ENCODE data around the gene JAKMIP1. TPM values are rescaled to one million over a fixed set of nuclear protein-coding genes. Genes with fewer than 3 reads are reported as not detected.
"Not testable (repeated sequence)": the region's sequence is repeated elsewhere in the genome, so short reads cannot be mapped to it uniquely, and the experiment has no call there.

Gene JAKMIP1
- total RNA-seq, 8 experiments from 2014 or later, result 1.0 to 10.8 (median 7.6) TPM; not detected in 3

- Histone ChIP-seq H3K4me3 (no peak overlapping the region), H3K27ac (no peak overlapping the region), H3K4me1 (replicated peaks in 1 of 2) (no peaks in the 10 kb centered on the region)
- in situ Hi-C loops (cut with MboI; ENCODE audit: low pct_unique_long_range_greater_than_20kb in 2 of 9, low sequenced_read_pairs in 9 of 9, unreplicated experiment in 9 of 9), result no loop called here
- ATAC-seq (replicated peaks in 6 of 8), result no peak
- 0 to 100% (median 54%) methylated on average over 1 to 4 of the region's 5 CpGs; no CpG with 5 or more reads in 3 of the 10 experiments for WGBS, 10 experiments
Measured at GRCh38 chr4:6012200-6012599, 188.1 kb downstream of the JAKMIP1 start.

DNA sequence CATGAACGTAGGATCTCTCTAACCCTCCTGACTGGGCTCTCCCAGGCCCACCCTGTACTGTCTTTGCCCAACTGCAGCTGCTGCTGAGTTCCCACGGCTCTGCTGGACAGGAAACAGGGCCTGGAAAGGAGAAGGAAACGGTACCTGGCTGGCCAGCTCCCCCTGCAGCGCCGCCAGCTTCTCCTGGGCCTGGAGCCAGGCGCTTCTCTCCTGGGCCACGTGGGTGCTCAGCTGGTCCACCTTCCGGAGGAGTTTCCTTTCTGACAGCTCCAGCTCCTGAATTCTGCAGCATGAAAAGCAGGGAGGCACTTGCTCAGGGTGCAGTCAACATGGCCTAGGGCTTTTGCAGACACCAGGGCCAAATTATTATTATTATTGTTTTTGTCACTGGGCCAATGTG, 188.7 kb downstream of the JAKMIP1 start:
- no peaks in the 10 kb centered on the region for H3K4me1 ChIP-seq (replicated peaks in 1 of 2)
- in situ Hi-C loops (cut with MboI; ENCODE audit: low pct_unique_long_range_greater_than_20kb in 2 of 9, low sequenced_read_pairs in 9 of 9, unreplicated experiment in 9 of 9), result no loop called here
- peak in 4 of 8 experiments; percentile 16 to 76 (median 46) for ATAC-seq (replicated peaks in 6 of 8)
- H3K4me3 ChIP-seq, result no peak overlapping the region
- WGBS, 10 experiments, result 0 to 71% (median 51%) methylated on average over 1 to 5 of the region's 8 CpGs; no CpG with 5 or more reads in 7 of the 10 experiments
- no peak overlapping the region for H3K27ac ChIP-seq

DNA sequence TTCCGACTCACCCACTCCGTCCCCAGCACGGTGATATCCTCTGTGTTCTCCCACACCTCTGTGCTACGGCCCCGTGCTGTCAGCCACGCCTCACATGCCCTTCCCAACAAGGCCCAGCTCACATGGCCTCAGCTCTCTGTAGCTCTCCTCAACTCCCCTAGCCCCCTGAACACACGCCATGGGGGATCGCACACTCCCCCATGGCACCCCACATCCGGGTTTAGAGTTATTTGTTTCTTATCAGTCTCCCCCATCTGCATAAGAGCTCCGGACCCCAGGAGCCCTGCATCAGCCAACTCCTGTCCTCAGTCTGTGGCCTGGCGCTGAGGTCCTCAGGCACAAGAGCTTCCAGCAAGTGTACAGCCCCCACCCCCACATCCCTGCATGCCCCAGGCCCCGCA, 189.1 kb downstream of the JAKMIP1 start:
- no peak for ATAC-seq (replicated peaks in 6 of 8)
- in situ Hi-C loops (cut with MboI; ENCODE audit: low pct_unique_long_range_greater_than_20kb in 2 of 9, low sequenced_read_pairs in 9 of 9, unreplicated experiment in 9 of 9), result no loop called here
- Histone ChIP-seq H3K4me3 (no peak overlapping the region), H3K27ac (no peak overlapping the region), H3K4me1 (replicated peaks in 1 of 2) (no peaks in the 10 kb centered on the region)
- 60 to 100% (median 100%) methylated on average over 1 of the region's 12 CpGs; no CpG with 5 or more reads in 7 of the 10 experiments for WGBS, 10 experiments

DNA sequence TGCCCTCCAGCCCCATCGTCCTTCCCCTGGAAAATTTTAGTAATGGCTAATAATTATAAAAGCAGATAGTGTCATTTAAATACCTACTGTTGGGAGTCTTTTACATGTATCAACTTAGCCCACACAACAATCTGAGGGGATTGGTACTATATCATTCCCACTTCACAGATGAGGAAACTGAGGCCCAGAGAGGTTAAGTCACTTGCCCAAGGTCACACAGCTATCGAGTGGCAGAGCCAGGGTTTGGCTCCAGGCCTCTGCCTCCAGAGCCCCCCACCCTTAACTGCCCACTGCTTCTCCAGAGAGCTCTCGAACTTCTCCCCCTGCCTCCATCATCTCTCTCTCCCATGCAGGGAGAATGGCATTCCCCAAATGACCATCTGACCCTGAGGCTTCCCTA, 189.6 kb downstream of the JAKMIP1 start:
- 29 to 80% (median 63%) methylated on average over 1 to 2 of the region's 3 CpGs; no CpG with 5 or more reads in 4 of the 10 experiments for WGBS, 10 experiments

DNA sequence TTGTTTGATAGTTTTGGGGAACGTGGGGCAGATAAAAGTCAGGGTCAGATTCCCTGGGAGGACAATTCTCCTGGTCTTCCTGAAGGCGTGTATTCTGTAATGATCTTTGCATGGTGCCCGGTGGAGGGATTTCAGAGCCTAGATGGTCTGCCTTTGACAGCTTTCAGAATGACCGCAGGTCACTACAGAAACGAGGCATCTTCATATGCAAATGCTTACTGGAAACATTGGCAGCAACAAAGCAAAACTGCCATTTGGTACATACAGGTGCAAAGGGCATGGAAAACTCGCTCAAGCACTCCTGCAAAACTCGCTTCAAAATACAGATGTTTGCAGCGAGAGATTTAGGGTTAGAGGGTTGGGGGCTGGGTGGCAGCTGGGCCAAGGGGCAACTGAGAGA, 190.9 kb downstream of the JAKMIP1 start:
- ATAC-seq (replicated peaks in 6 of 8), result no peak
- H3K4me1 ChIP-seq (replicated peaks in 1 of 2), result no peaks in the 10 kb centered on the region

More for the DNA sequence above, 189.6 kb downstream of the JAKMIP1 start:
- ATAC-seq (replicated peaks in 6 of 8), result no peak
- H3K27ac ChIP-seq, result no peak overlapping the region
- no peak overlapping the region for H3K4me3 ChIP-seq
- in situ Hi-C loops (cut with MboI; ENCODE audit: low pct_unique_long_range_greater_than_20kb in 2 of 9, low sequenced_read_pairs in 9 of 9, unreplicated experiment in 9 of 9), result no loop called here
- H3K4me1 ChIP-seq (replicated peaks in 1 of 2), result no peaks in the 10 kb centered on the region

GRCh38 chr4:6008766-6009385, 191.5 kb downstream of the JAKMIP1 start:
- no peaks in the 10 kb centered on the region for H3K4me1 ChIP-seq (replicated peaks in 1 of 2)
- ATAC-seq (replicated peaks in 6 of 8), result no peak
- in situ Hi-C loops (cut with MboI; ENCODE audit: low pct_unique_long_range_greater_than_20kb in 2 of 9, low sequenced_read_pairs in 9 of 9, unreplicated experiment in 9 of 9), result no loop called here
- no peak overlapping the region for H3K27ac ChIP-seq
- H3K4me3 ChIP-seq, result no peak overlapping the region
- WGBS, 10 experiments, result 0 to 80% (median 57%) methylated on average over 1 to 14 of the region's 19 CpGs; no CpG with 5 or more reads in 1 of the 10 experiments

More for the DNA sequence above, 190.9 kb downstream of the JAKMIP1 start:
- H3K27ac ChIP-seq, result no peak overlapping the region
- 4 to 100% (median 17%) methylated on average over 1 to 7 of the region's 8 CpGs; no CpG with 5 or more reads in 2 of the 10 experiments for WGBS, 10 experiments
- in situ Hi-C loops (cut with MboI; ENCODE audit: low pct_unique_long_range_greater_than_20kb in 2 of 9, low sequenced_read_pairs in 9 of 9, unreplicated experiment in 9 of 9), result no loop called here
- H3K4me3 ChIP-seq, result no peak overlapping the region

- in situ Hi-C loops (cut with MboI; ENCODE audit: low pct_unique_long_range_greater_than_20kb in 2 of 9, low sequenced_read_pairs in 9 of 9, unreplicated experiment in 9 of 9), result no loop called here
- no peak overlapping the region for H3K4me3 ChIP-seq
- ATAC-seq (replicated peaks in 6 of 8), result peak in 2 of 8 experiments; percentile 25 to 43
- no peak overlapping the region for H3K27ac ChIP-seq
- WGBS, 10 experiments, result 0 to 86% (median 21%) methylated on average over 1 to 15 of the region's 54 CpGs; no CpG with 5 or more reads in 4 of the 10 experiments
- no peaks in the 10 kb centered on the region for H3K4me1 ChIP-seq (replicated peaks in 1 of 2)
Measured at GRCh38 chr4:6008092-6008551, 192.2 kb downstream of the JAKMIP1 start.

- in situ Hi-C loops (cut with MboI; ENCODE audit: low pct_unique_long_range_greater_than_20kb in 2 of 9, low sequenced_read_pairs in 9 of 9, unreplicated experiment in 9 of 9), result no loop called here
- no peak for ATAC-seq (replicated peaks in 6 of 8)
- H3K27ac ChIP-seq, result no peak overlapping the region
- 0 to 65% (median 33%) methylated on average over 1 to 3 of the region's 4 CpGs; no CpG with 5 or more reads in 5 of the 10 experiments for WGBS, 10 experiments
- H3K4me1 ChIP-seq (replicated peaks in 1 of 2), result no peaks in the 10 kb centered on the region
- no peak overlapping the region for H3K4me3 ChIP-seq
Measured at GRCh38 chr4:6005175-6005574, 195.2 kb downstream of the JAKMIP1 start.

- WGBS, 10 experiments, result 20 to 100% (median 38%) methylated on average over 1 of the region's 1 CpG; no CpG with 5 or more reads in 6 of the 10 experiments
- H3K4me1 ChIP-seq (replicated peaks in 1 of 2); H3K4me3 ChIP-seq; H3K27ac ChIP-seq; in situ Hi-C loops (cut with MboI; ENCODE audit: low pct_unique_long_range_greater_than_20kb in 2 of 9, low sequenced_read_pairs in 9 of 9, unreplicated experiment in 9 of 9); ATAC-seq (replicated peaks in 6 of 8): not testable (repeated sequence)
Measured at GRCh38 chr4:6003485-6003884, 196.9 kb downstream of the JAKMIP1 start.

DNA sequence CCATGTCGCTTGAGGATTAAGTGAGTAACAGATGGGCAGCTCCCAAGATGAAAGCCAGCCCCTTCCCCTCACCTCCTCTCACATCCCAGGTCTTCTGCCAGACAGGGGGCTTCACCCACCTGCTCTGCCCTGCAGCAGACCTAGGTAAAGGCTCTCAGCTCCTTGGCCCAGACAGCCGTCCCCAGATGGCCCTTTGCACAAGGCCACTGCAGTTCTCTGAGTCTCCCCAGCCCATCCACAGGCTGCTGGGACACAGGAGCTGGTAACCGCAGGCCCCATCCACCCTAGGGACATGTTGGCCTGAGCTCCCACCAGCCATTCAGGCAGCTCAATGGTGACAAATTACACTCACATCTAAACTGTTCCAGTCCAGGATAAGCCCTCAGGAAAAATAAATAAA, 197.4 kb downstream of the JAKMIP1 start:
- WGBS, 10 experiments, result 10 to 40% (median 33%) methylated on average over 1 to 2 of the region's 3 CpGs; no CpG with 5 or more reads in 7 of the 10 experiments
- H3K27ac ChIP-seq, result no peak overlapping the region
- ATAC-seq (replicated peaks in 6 of 8), result no peak
- peaks cover 0 to 3% of the 10 kb centered on the region in 2 donors for H3K4me1 ChIP-seq (replicated peaks in 1 of 2)
- in situ Hi-C loops (cut with MboI; ENCODE audit: low pct_unique_long_range_greater_than_20kb in 2 of 9, low sequenced_read_pairs in 9 of 9, unreplicated experiment in 9 of 9), result no loop called here
- H3K4me3 ChIP-seq, result no peak overlapping the region

- ATAC-seq (replicated peaks in 6 of 8), result no peak
- Histone ChIP-seq H3K27ac (no peak overlapping the region), H3K4me1 (replicated peaks in 1 of 2) (peaks cover 0 to 3% of the 10 kb centered on the region in 2 donors), H3K4me3 (no peak overlapping the region)
- 0 to 82% (median 20%) methylated on average over 1 to 3 of the region's 5 CpGs; no CpG with 5 or more reads in 5 of the 10 experiments for WGBS, 10 experiments
- in situ Hi-C loops (cut with MboI; ENCODE audit: low pct_unique_long_range_greater_than_20kb in 2 of 9, low sequenced_read_pairs in 9 of 9, unreplicated experiment in 9 of 9), result no loop called here
Measured at GRCh38 chr4:6002492-6002833, 197.9 kb downstream of the JAKMIP1 start.

DNA sequence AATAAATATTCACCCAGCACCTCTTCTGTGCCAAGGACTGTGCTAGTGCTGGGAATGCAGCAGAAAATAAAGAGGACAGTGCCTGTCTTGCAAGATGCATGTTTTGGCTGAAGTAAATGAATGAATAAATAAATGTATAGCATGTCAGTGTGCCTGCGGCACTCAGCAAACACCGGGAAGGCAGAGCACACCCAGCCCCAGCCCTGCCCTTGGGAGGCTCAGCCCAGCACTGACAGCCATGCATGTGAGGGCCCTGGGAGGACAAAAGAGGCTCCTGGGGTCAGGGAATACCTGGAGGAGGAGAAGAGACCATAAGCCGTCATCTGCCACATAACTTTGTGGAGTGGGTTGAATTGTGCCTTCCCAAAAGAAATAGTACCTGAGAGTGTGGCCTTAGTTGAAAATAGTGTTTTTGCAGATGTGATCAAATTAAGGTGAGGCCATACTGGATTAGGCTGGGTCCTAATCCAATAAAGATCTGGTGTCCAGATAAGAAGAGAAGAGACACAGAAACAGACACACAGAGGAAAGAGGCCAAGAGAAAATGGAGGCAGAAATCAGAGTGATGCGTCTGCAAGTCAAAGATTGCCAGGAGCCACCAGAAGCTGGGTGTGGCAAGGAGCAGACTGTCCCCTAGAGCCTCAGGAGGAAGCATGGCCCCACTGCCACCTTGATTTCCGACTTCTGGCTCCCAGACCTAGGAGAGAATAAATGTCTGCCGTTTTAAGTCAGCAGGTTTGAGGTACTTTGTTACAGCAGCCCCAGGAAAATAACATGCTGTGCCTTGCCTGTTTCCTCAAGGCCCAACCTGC, 198.5 kb downstream of the JAKMIP1 start:
- H3K27ac ChIP-seq, result no peak overlapping the region
- H3K4me3 ChIP-seq, result no peak overlapping the region
- ATAC-seq (replicated peaks in 6 of 8), result peak in 3 of 8 experiments; percentile 34 to 69 (median 35)
- WGBS, 10 experiments, result 0 to 83% (median 27%) methylated on average over 1 to 5 of the region's 6 CpGs; no CpG with 5 or more reads in 2 of the 10 experiments
- H3K4me1 ChIP-seq (replicated peaks in 1 of 2), result peaks cover 0 to 3% of the 10 kb centered on the region in 2 donors
- in situ Hi-C loops (cut with MboI; ENCODE audit: low pct_unique_long_range_greater_than_20kb in 2 of 9, low sequenced_read_pairs in 9 of 9, unreplicated experiment in 9 of 9), result no loop called here

GRCh38 chr4:5999830-6000365, 200.5 kb downstream of the JAKMIP1 start:
- 30 to 100% (median 83%) methylated on average over 1 to 7 of the region's 9 CpGs; no CpG with 5 or more reads in 5 of the 10 experiments for WGBS, 10 experiments
- Histone ChIP-seq H3K27ac (no peak overlapping the region), H3K4me3 (no peak overlapping the region), H3K4me1 (replicated peaks in 1 of 2) (peaks cover 0 to 3% of the 10 kb centered on the region in 2 donors)
- in situ Hi-C loops (cut with MboI; ENCODE audit: low pct_unique_long_range_greater_than_20kb in 2 of 9, low sequenced_read_pairs in 9 of 9, unreplicated experiment in 9 of 9), result loop anchor here in 2 of 9 experiments (10.0 to 25.0 kb wide), 2 partner anchors 312 to 325 kb away; no protein-coding TSS in a partner anchor
- ATAC-seq (replicated peaks in 6 of 8), result no peak
